GM19238 (cell line): ENCODE measurements around the gene SS18L1.

Experiments
- DNase-seq: peaks from one replicate; pipeline ENCODE4 v3.0.0; 2011; ENCODE audit warnings: low spot score; ENCODE audit not compliant: insufficient read length

SS18L1 gene

DNA sequence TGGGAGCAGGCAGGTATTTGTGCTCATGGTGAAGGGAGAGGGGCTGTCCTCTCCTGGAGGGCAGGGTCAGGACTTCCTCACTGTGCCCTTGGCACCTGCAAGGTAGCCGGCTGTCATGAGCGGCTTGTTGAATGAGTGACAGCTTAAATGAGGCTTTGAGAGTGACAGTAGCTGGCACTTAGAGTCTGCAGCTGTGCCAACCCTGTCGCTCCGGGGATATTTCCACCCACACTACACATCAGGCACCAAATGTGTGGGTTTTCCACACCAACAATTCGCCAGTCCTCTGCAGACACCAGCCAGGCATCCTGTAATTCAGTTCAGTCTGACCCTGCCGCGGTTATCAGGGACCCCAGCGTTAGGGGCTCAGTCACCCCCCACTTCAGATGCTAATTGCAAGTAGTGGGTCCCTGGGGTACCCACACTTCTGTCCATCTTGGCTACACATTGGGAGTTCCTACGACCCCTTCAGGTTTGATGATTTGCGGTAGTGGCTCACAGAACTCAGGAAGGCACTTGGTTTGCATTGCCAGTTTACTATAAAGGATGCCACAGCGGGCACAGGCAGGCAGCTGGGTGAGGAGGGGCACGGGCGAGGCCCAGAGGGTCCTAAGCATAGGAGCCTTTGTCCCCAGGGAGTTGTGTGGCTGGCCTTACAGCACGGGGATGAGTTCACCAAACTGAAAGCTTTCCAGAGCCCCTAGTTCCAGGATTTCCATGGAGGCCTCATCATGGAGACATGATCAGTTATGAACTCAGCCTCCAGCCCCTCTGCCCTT lies 48.4 kb downstream of the SS18L1 start:
- no peak for DNase-seq

DNA sequence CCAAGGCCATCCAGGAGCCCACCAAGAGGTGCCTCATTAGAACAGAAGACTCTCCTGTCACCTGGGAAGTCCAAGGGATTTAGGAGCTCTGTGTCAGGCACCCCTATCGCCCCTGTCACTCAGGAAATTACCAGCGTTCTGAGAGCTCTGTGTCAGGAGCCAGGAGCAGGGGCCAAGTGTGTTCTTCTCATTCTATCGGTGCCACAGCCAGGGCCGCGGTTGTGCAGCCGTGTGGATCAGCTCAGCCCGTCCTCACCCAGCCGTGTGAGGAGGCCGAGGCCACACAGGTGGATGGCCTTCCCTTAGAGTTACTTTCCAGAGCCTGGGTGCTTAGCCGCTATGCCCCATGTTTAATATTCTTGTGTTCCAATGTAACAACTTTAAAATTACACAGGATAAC lies 49.1 kb downstream of the SS18L1 start:
- no peak for DNase-seq

DNA sequence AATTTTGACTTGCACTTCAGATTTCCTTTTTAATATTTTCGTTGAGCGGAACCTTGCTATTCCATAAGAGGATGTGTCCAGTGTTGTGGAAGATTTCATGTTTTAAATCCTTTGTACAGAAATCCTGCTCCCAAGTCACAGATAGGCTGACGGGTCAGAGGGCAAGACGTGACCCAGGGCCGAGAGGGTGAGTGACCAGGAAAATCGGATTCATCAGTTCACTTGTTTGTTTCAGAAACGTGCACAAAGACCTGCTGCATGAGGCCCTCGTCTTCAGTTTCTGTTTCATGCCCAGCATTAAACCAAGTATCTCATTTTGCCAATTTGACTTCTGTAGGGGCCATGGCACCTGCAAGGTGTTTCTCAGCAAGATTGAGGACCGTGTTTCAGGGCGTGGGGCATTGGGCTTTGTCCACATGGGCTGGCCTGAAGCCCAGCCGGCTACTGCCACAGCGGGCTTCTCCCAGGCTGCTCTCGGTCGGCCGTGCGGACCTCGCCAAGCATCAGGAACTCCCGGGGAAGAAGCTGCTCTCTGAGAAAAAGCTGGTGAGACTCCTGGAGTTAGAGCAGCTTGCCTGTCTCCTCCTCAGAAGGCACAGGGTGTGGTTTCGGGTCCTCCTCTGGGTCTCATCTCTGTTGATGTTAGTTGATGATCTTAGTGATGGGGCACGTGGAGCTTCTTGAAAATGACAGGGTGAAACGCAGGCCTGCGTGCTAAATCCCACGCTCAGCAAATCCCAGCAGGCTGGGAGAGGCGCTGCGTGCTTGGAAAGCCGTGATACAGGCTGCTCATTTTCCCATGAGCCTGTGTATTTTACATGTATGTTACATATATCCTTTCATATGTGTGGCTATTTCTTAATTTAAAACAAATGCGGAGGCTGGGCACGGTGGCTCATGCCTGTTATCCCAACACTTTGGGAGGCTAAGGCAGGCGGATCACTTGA lies 49.8 kb downstream of the SS18L1 start:
- DNase-seq = no peak

DNA sequence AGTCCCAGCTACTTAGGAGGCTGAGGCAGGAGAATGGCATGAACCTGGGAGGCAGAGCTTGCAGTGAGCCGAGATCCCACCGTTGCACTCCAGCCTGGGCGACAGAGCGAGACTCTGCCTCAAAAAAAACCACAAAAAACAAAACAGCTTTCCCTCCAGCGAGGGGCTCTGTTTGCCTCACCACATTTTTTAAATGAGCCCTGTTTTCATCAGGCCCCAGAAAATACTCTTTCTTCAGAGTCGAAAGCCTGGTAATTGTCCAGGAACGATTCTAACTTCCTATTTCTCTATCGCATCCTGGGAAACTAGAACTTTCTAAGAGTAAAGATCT lies 51.5 kb downstream of the SS18L1 start:
- no peak for DNase-seq

DNA sequence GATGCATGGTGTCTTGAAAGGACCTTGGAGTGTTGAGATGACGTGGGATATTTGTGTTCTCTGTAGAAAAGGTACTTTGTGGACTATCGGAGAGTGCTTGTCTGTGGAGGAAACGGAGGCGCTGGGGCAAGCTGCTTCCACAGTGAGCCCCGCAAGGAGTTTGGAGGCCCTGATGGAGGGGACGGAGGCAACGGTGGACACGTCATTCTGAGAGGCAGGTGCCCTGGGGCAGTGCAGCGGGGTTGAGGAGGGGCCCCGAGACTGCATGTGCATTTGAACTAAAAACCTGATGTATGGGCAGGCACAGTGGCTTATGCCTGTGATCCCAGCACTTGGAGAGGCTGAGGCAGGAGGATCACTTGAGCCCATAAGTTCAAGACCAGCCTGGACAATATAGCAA lies 52.2 kb downstream of the SS18L1 start:
- no peak for DNase-seq

DNA sequence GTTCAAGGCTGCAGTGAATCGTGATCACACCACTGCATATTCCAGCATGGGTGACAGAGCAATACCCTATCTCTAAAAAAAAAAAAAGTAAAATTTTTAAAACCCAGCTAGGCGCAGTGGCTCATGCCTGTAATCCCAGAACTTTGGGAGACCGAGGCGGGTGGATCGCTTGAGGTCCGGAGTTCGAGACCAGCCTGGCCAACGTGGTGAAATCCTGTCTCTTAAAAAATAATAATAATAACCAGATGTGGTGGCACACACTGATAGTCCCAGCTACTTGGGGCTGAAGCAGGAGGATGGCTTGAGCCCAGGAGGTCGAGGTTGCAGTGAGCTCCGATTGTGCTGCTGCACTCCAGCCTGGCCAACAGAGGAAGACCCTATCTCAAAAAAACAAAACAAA lies 52.7 kb downstream of the SS18L1 start:
- no peak for DNase-seq

DNA sequence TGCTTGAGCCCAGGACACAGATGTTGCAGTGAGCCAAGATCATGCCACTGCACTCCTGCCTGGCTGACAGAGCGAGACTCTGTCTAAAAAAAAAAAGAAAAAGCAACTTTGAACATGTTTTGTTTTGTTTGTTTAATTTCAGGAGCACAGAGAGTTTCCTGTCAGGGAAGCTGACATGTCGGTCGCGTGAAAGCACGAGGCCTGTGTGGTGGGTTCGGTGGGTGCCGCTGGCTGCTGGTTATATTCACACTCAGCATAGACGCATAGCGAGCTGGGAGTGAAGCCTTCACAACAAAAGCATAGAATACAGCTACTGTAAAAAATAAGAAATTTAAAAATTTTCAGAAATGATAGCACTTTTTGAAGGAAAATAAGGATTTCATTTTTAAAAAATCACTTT lies 53.7 kb downstream of the SS18L1 start:
- no peak for DNase-seq

DNA sequence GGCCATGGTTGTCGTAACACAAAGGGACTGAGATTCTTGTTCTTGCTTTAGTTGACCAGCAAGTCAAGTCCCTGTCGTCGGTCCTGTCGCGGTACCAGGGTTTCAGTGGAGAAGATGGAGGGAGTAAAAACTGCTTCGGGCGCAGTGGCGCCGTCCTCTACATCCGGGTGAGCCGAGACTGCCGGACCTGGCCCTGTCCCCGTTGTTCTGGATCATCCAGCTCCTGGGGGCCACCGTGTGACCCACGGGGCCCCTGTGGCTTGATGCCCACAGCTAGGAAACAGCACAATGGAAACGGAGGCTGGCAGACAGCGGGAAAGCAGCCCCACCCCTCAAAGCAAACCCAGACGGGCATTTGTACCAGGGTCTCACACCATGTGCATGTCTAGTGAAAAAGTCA lies 54.2 kb downstream of the SS18L1 start:
- no peak for DNase-seq

DNA sequence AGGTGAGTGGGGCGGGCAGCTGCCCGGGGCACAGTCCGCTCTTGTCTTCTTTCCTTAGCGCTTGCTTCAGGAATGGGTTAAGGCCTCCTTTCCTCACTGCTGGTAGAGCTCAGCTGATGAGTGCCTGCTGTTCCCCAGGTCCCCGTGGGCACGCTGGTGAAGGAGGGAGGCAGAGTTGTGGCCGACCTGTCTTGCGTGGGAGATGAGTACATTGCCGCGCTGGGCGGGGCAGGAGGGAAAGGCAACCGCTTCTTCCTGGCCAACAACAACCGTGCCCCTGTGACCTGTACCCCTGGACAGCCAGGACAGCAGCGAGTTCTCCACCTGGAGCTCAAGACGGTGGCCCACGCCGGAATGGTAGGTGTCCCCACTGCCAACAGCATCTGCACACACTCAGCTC lies 54.9 kb downstream of the SS18L1 start:
- no peak for DNase-seq

DNA sequence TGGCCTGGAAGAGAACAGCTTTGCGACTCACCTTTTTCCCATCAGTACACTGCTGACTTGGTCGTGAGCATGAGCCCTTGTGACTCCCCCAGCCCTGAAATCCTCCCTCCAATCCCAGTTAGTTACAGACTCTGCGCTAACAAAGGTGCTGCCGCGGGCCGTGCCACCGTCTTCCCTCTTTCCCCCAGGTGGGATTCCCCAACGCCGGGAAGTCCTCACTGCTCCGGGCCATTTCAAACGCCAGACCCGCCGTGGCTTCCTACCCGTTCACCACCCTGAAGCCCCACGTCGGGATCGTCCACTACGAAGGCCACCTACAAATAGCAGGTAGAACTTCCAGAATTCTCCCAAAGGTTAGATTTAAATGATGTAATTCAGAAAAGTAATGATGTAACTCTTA lies 55.4 kb downstream of the SS18L1 start:
- DNase-seq = no peak

DNA sequence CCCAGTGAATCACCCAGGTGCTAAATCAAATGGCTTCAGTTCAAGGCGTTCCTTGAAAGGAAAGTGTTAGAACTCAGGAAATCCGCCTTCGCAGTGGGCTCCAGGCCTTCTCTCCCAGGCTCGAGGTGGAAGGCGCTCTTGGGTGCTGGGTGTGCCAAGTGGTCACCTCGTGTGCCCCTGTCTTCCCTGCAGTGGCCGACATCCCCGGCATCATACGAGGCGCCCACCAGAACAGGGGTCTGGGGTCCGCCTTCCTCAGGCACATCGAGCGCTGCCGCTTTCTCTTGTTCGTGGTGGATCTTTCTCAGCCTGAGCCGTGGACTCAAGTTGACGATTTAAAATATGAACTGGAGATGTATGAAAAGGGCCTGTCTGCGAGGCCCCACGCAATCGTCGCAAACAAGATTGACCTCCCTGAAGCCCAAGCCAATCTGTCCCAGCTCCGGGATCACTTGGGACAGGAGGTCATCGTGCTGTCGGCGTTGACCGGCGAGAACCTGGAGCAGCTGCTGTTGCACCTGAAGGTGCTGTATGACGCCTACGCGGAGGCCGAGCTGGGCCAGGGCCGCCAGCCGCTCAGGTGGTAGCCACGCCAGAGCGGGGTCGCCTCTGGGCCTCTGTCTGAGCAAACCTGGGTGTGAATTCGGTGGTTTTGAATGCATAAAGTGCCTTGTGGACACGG lies 57.1 kb downstream of the SS18L1 start:
- no peak for DNase-seq

DNA sequence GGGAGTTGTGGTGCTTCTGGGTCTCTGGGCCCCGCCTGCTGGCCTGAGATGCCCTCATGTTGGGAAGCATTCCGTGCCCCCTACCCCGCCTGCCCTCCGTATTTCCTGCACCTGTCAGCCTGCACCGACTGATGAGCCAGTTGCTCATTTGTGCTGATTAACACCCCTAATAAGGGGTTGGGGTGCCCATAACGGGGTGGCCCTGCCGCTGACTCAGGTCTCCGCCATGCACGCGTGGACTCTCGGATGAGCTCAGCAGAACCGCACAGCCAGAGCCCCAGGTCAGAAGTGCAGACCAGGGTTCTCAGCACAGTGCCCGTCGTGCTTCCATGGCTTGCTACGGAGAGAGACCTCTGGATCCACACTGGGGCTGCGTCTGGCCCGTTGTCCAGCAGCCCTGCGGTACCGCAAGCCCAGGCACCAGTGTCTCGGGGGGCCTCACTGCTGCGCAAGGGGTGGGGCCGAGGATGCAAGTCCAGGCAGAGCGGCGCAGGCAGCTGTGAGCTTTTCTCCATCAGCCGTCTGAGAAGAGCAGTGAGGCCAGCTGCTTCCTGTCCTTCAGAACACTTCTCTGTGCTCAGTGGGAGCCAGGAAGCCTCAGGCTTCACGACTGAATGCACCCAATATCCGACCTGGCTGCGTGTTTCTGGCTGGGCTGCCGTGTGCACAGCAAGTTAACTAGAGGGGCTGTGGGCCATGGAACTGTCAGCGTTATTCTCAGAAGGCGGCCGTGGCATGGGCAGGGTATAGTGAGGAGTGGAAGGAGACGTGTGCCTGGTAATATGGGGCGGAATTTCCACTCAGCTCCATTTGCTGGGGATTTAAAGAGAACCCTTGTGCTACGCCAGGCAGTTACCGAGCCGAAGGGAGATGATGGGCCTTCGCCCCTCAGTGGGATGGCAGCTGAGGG lies 57.9 kb downstream of the SS18L1 start:
- DNase-seq = peak; percentile 71

DNA sequence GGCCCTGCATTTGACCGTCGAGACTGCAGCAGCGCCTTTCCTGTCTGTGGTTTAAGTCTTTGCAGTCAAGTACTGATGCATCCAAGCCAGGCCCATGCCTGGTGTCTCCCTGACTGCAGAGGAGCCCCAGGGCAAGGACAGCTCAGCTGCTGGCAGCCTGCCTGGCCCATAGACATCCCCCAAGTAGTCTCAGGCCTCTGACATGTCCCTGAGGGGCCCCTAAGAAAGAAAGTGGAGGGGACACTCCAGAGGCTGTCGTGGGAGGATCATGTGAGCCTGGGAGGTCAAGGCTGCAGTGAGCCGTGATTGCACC lies 58.5 kb downstream of the SS18L1 start:
- DNase-seq = no peak

DNA sequence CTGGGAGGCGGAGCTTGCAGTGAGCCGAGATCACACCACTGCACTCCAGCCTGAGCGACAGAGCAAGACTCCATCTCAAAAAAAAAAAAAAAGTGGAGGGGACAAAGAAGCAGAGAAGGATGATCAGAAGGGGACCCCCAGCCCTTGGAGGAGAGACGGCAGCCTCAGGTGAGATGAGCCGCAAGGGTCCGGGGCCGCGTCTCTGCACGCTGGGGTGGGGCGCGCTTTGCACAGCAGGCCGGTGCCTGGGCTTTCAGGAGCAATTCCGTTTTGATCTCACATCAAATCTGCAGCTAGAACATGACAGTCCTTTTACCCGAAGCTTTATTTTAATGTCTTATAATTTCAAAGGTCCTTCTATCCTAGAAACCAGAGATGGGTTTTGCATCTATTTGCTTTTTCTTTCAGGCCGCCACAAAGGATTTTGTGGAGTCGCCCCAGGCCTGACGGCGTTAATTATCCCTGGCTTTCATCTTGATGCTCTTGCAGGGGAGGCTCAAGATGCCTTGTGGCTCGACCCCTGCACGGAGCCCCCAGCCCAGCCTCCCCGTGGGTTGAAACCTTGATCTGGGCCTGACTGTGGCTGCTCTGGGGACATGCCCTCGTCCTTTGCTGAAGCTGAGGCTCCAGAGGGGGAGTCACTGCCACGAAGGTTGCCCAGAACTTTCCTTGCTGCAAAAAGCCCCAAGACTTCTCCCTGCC lies 59.3 kb downstream of the SS18L1 start:
- DNase-seq = no peak

DNA sequence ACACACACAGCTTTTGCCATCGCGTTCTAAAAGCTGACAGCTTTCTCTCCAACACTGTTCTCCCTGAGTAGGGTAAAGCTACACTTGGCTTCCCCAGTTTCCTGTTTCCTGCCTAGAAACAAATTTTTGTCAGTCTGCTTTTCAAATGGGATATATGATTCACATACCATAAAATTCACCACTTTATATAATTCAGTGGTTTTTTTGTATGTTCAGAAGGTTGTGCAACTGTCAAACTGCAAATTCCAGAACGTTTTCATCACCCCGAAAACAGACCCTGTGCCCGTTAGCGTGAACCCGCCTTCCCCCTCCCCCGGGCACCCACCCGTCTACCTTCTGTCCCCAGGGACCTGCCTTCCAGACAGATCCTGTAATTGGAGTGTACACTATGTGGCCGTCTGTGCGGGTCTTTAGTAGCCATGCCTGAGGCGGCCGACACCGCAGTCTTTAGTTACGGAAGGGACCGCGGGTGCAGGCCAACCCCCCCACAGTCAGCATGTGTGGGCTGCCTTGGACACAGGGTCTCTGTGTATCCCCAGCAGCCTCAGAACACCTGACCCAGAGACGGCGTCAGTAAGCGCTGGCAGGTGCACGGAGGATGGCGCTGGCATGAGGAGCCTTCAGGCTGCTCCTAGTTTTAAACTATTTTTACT lies 59.9 kb downstream of the SS18L1 start:
- no peak for DNase-seq

DNA sequence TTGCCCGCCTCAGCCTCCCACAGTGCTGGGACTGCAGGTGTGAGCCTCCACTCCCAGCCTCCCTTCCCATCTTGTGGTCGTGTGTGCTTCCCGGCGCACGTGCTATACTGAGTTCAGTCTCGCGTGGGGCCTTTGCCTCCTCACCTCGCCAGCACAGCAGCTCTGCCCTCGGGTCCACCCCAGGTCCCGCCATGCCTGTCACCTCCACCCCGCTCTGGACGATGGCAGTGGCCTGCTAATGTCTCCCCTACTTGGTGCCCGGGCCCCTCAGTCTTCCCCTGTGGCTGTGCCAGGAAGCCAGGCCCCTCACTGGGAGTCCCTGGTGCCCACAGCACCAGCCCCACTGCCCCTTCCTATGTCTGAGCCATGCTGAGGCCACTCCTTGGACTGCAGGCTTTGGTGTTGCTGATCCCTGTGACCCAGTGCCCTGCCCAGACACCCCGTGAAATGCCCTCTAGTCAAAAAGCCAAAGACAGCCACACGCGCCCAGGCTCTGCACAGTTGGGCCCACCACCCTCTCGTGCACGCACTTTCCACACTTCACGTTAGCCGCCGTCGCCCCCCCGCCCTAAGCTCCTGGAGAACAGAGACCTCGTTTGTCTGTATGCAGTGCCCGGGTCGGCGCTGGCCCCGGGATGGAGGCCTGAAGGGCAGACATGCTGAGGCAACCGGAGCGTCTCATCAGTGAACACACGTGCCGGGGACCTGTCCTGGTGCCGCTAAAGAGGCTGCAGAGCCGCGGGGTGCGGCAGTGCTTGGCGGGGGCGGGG lies 62.2 kb downstream of the SS18L1 start:
- DNase-seq = no peak

DNA sequence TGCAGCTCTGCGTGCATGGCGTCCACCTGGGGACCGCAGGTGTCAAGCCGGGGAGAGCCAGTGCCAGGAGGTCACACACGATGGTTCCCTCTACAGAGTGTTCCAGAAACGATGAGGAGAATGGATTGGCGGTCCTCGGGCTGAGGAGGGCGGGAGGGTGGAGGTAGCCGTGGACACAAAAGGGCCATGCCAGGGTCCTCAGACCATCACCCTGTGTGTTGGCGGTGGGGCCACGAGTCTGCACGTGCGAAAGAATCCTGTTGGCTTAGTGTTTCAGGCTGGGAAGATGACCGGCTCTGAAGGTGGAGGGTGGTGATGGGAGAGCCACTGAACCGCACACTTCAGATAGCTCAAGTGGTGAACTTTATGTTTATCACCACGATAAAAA lies 62.8 kb downstream of the SS18L1 start:
- DNase-seq = no peak

DNA sequence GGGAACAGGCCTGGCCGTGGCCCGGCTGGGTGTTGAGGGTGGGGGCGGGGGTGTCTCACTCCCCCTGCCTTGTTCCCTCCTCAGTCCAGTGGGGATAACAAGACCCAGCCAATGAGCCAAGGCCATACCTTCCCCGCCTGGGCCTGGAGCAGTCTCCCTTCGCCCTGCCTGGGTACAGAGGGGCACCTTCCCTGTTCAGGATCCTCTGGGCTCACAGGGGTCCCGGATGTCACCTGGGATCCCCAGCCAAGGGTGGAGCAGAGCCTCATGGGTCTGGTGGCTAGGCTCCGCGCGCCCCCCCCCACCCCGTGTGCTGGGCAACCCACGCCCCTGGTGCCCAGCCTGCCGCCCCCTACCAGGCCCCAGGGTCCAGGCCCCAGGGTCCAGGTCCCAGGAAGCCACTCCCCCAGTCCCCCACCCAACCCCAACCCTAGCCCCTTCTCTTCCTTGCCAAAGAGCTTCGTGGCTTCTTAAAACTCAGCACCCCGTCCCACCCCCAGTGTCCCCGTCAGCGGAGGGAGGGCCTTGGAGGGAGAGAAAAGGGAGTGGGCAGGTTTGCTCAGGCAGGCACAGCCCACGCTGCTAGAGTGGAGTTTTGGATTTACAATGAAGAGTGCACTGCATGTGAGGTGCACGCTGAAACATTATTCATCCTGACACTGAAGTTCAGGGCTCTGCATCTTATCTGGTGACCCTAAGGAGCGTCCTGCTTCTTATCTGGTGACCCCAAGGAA lies 64.7 kb downstream of the SS18L1 start:
- no peak for DNase-seq
